Measurements from ENCODE around the gene TWNK. TPM values are rescaled to one million over a fixed set of nuclear protein-coding genes. Genes with fewer than 3 reads are reported as not detected.

The TWNK gene
- polyA plus RNA-seq, 2 of the 4 experiments (the other 2 are of a cell fraction) = 21.1 to 34.7 TPM

DNA sequence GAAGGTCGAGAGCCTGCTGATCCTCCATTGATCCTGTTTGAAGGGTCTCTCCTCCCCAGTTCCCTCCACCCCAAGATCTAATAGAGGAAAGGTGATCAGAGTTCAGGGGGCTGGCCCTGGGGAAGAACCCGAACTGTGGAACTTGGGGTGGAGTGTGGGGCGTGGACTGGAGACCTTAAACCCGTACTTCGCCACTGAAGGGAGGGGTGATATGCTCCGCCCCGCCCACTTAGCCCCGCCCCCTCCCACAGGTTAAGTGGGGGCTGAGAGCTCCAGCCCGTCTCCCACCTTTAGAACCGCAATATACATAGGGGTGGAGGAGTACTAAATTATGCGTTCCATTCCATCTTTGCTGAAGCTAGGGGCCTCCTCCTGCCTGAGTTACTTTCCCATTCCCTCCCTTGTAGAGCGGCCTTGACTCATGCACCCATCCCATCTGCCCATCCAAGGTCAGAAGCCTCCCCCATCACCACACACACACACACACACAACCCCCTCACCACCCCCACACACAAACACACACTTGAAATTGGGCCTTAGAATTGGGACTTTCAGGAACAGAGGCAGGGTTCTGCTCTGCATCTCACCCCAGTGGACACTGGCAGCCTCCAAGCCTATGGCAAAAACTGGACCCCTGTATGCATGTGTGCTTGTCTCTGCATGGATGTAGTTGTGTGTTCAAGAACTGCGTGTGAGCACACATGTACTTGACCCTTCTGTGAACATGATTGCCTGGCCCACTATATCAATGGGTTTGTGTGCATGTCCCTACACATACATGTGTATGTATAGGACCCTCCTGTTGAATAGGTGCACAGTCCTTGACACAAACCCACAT, 17.0 kb upstream of the TWNK start:
- no peak for TF ChIP-seq RARB (CRISPR knock-in tag; IDR thresholded peaks at IDR 0.05)
- no peak for TF ChIP-seq ZC3H11A (IDR thresholded peaks at IDR 0.05)
- no peak for TF ChIP-seq CHD4 (IDR thresholded peaks at IDR 0.05; ENCODE audit: borderline replicate concordance)
- TF ChIP-seq, protein P1, sequence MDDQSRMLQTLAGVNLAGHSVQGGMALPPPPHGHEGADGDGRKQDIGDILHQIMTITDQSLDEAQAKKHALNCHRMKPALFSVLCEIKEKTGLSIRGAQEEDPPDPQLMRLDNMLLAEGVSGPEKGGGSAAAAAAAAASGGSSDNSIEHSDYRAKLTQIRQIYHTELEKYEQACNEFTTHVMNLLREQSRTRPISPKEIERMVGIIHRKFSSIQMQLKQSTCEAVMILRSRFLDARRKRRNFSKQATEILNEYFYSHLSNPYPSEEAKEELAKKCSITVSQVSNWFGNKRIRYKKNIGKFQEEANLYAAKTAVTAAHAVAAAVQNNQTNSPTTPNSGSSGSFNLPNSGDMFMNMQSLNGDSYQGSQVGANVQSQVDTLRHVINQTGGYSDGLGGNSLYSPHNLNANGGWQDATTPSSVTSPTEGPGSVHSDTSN (IDR thresholded peaks at IDR 0.05) = no peak
- TF ChIP-seq MAFK (IDR thresholded peaks at IDR 0.05; ENCODE audit: partially characterized antibody) = no peak
- no peak for TF ChIP-seq CEBPB (IDR thresholded peaks at IDR 0.05)
- no peak for TF ChIP-seq NPAS2 (CRISPR knock-in tag; IDR thresholded peaks at IDR 0.05; ENCODE audit: borderline replicate concordance)
- TF ChIP-seq, protein P2, sequence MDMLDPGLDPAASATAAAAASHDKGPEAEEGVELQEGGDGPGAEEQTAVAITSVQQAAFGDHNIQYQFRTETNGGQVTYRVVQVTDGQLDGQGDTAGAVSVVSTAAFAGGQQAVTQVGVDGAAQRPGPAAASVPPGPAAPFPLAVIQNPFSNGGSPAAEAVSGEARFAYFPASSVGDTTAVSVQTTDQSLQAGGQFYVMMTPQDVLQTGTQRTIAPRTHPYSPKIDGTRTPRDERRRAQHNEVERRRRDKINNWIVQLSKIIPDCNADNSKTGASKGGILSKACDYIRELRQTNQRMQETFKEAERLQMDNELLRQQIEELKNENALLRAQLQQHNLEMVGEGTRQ (IDR thresholded peaks at IDR 0.05) = no peak
- TF ChIP-seq, protein P3, sequence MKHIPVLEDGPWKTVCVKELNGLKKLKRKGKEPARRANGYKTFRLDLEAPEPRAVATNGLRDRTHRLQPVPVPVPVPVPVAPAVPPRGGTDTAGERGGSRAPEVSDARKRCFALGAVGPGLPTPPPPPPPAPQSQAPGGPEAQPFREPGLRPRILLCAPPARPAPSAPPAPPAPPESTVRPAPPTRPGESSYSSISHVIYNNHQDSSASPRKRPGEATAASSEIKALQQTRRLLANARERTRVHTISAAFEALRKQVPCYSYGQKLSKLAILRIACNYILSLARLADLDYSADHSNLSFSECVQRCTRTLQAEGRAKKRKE (CRISPR knock-in tag; IDR thresholded peaks at IDR 0.05; ENCODE audit: low read depth) = no peak
- no peak for TF ChIP-seq FOSL2 (IDR thresholded peaks at IDR 0.05)
- TF ChIP-seq FOSL2 (CRISPR knock-in tag; IDR thresholded peaks at IDR 0.05) = no peak
- TF ChIP-seq KDM1A (IDR thresholded peaks at IDR 0.05; ENCODE audit: low read depth) = no peak
- TF ChIP-seq ESRRA (IDR thresholded peaks at IDR 0.05; ENCODE audit: borderline replicate concordance, low read length) = no peak
- no peak for TF ChIP-seq KDM5A (IDR thresholded peaks at IDR 0.05)
- no peak for TF ChIP-seq POLR2A (IDR thresholded peaks at IDR 0.05; ENCODE audit: low read length)
- TF ChIP-seq, protein P4, sequence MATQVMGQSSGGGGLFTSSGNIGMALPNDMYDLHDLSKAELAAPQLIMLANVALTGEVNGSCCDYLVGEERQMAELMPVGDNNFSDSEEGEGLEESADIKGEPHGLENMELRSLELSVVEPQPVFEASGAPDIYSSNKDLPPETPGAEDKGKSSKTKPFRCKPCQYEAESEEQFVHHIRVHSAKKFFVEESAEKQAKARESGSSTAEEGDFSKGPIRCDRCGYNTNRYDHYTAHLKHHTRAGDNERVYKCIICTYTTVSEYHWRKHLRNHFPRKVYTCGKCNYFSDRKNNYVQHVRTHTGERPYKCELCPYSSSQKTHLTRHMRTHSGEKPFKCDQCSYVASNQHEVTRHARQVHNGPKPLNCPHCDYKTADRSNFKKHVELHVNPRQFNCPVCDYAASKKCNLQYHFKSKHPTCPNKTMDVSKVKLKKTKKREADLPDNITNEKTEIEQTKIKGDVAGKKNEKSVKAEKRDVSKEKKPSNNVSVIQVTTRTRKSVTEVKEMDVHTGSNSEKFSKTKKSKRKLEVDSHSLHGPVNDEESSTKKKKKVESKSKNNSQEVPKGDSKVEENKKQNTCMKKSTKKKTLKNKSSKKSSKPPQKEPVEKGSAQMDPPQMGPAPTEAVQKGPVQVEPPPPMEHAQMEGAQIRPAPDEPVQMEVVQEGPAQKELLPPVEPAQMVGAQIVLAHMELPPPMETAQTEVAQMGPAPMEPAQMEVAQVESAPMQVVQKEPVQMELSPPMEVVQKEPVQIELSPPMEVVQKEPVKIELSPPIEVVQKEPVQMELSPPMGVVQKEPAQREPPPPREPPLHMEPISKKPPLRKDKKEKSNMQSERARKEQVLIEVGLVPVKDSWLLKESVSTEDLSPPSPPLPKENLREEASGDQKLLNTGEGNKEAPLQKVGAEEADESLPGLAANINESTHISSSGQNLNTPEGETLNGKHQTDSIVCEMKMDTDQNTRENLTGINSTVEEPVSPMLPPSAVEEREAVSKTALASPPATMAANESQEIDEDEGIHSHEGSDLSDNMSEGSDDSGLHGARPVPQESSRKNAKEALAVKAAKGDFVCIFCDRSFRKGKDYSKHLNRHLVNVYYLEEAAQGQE (IDR thresholded peaks at IDR 0.05) = no peak
- TF ChIP-seq HOXB5 (CRISPR knock-in tag; IDR thresholded peaks at IDR 0.05) = no peak
- no peak for TF ChIP-seq CBX8 (IDR thresholded peaks at IDR 0.05)
- TF ChIP-seq CHD2 (IDR thresholded peaks at IDR 0.05; ENCODE audit: low read length, partially characterized antibody) = no peak
- no peak for TF ChIP-seq MAZ (IDR thresholded peaks at IDR 0.05; ENCODE audit: borderline replicate concordance, low read depth, low read length)
- TF ChIP-seq FOXS1 (CRISPR knock-in tag; IDR thresholded peaks at IDR 0.05) = no peak
- no peaks in the 10 kb centered on the region for H3K9me3 ChIP-seq
- ATAC-seq (peak; percentile 25 to 48; a peak in 5 of 6 replicates), DNase-seq (ENCODE audit: low read depth in 1 of 2, low spot score in 1 of 2) (peak; percentile 44 to 45), FAIRE-seq (no peak)
- H3K27ac ChIP-seq = peak overlapping the region; percentile 70 to 88; a peak in 5 of 6 replicates
- POLR2A ChIA-PET = no interaction called here
- H3K4me1 ChIP-seq = peaks cover 34% of the 10 kb centered on the region
- peak overlapping the region; percentile 98 for H3K4me2 ChIP-seq
- CTCF ChIA-PET = interaction anchor here (0.5 to 2.8 kb wide), 10 partner anchors 10 to 44 kb away, joined by 3 to 13 read pairs (median 6); no protein-coding TSS in a partner anchor
- WGBS (ENCODE audit: missing lambda C conversion rate) = 23% methylated on average over 13 of the region's 13 CpGs
- peak overlapping the region; percentile 84 for H3K4me3 ChIP-seq

All from A549 (cell line).